ENCODE results near the gene MANBA.
"Not testable (repeated sequence)": the region's sequence is repeated elsewhere in the genome, so short reads cannot be mapped to it uniquely, and the experiment has no call there.

MANBA gene

GRCh38 chr4:102718833-102719575 is 41.8 kb downstream of the MANBA start:
- H3K27me3 ChIP-seq (ENCODE audit: control insufficient read depth, insufficient read depth, low read length); H3K9me3 ChIP-seq (replicated peaks; ENCODE audit: low read length); H3K4me2 ChIP-seq (ENCODE audit: low read length); H3K4me1 ChIP-seq (ENCODE audit: control insufficient read depth, insufficient read depth, low read length); H3K4me3 ChIP-seq (ENCODE audit: low read length); H3K9ac ChIP-seq (ENCODE audit: low read depth, low read length); H3K36me3 ChIP-seq (ENCODE audit: insufficient read depth, low read length): not testable (repeated sequence)

DNA sequence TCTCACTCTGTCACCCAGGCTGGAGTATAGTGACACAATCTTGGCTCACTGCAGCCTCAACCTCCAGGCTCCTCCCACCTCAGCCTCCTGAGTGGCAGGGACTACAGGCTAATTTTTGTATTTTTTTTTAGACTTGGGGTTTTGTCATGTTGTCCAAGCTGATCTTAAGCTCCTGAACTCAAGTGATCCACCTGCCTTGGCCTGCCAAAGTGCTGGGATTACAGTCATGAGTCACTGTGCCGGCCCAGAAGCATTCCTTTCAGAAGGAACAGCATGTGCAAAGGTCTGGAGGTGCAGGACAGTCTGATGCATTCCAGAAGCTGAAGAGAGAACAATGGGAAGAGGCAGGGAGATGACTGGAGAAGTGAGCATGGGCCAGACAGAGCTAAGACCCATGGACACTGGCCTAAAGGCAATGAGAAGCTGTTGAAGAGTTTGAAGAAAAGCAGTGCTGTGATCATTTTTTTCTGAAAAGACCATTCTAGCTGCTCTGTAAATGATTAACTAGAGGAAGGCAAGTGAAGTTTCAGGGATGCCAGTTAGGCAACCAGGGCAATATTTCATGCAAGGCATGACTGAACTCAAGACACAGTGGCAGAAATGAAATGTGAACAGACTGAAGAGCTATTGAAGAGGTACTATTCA is 43.2 kb downstream of the MANBA start:
- no peaks in the 10 kb centered on the region for H3K9me3 ChIP-seq (replicated peaks; ENCODE audit: low read length)
- peaks cover 5% of the 10 kb centered on the region for H3K4me1 ChIP-seq (ENCODE audit: control insufficient read depth, insufficient read depth, low read length)
- H3K9ac ChIP-seq (ENCODE audit: low read depth, low read length): no peak overlapping the region
- H3K36me3 ChIP-seq (ENCODE audit: insufficient read depth, low read length): peaks cover 4% of the 10 kb centered on the region
- no peak overlapping the region for H3K4me2 ChIP-seq (ENCODE audit: low read length)
- no peak overlapping the region for H3K4me3 ChIP-seq (ENCODE audit: low read length)
- H3K27me3 ChIP-seq (ENCODE audit: control insufficient read depth, insufficient read depth, low read length): no peaks in the 10 kb centered on the region

DNA sequence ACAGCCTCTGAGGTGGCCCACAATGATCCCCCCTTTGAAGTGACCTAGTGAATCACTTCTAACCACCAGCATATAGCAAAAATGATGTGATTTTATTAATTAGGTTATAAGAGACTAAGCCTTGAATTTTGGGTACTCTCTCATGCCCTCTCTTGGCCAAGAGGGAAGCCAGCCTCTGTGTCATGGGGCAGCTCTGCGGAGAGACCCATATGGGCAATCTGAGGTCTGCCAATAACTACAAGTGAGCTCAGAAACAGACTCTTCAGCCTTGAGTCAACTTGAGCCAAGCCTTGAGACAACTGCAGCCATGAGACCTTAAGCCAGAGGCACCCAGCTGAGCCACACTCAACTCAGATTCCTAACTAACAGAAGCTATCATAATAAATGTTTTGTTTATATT is 45.7 kb downstream of the MANBA start:
- H3K4me2 ChIP-seq (ENCODE audit: low read length): no peak overlapping the region

GRCh38 chr4:102713774-102714173 is 47.0 kb downstream of the MANBA start:
- H3K9me3 ChIP-seq (replicated peaks; ENCODE audit: low read length); H3K27me3 ChIP-seq (ENCODE audit: control insufficient read depth, insufficient read depth, low read length); H3K4me3 ChIP-seq (ENCODE audit: low read length); H3K9ac ChIP-seq (ENCODE audit: low read depth, low read length); H3K4me1 ChIP-seq (ENCODE audit: control insufficient read depth, insufficient read depth, low read length); H3K36me3 ChIP-seq (ENCODE audit: insufficient read depth, low read length); H3K4me2 ChIP-seq (ENCODE audit: low read length): not testable (repeated sequence)

More for the DNA sequence above, 45.7 kb downstream of the MANBA start:
- Histone ChIP-seq H3K36me3 (ENCODE audit: insufficient read depth, low read length) (peaks cover 4% of the 10 kb centered on the region), H3K9ac (ENCODE audit: low read depth, low read length) (no peak overlapping the region), H3K9me3 (replicated peaks; ENCODE audit: low read length) (no peaks in the 10 kb centered on the region), H3K27me3 (ENCODE audit: control insufficient read depth, insufficient read depth, low read length) (no peaks in the 10 kb centered on the region), H3K4me1 (ENCODE audit: control insufficient read depth, insufficient read depth, low read length) (peaks cover 5% of the 10 kb centered on the region), H3K4me3 (ENCODE audit: low read length) (no peak overlapping the region)

DNA sequence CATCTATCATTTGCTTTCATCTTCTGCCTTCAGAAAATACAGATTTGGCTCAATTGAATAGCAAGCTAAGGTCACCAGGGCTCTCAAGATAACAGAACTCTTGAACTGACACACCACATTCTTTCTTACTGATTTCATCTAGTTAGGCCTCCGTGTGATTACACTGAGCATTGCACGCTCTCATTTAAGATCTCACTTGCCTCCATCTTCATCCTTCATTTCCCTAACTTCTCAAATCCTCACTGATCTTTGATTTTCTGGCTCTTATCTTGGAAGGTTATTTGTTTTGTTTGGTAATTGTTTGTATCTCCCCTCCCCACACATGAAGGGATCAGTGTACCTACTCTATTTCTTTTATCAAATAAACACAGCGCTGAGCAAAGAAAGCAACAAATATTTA is 47.7 kb downstream of the MANBA start:
- Histone ChIP-seq H3K27me3 (ENCODE audit: control insufficient read depth, insufficient read depth, low read length) (no peaks in the 10 kb centered on the region), H3K4me2 (ENCODE audit: low read length) (no peak overlapping the region), H3K4me1 (ENCODE audit: control insufficient read depth, insufficient read depth, low read length) (peaks cover 5% of the 10 kb centered on the region), H3K4me3 (ENCODE audit: low read length) (no peak overlapping the region), H3K9ac (ENCODE audit: low read depth, low read length) (no peak overlapping the region), H3K9me3 (replicated peaks; ENCODE audit: low read length) (no peaks in the 10 kb centered on the region), H3K36me3 (ENCODE audit: insufficient read depth, low read length) (peaks cover 2% of the 10 kb centered on the region)

DNA sequence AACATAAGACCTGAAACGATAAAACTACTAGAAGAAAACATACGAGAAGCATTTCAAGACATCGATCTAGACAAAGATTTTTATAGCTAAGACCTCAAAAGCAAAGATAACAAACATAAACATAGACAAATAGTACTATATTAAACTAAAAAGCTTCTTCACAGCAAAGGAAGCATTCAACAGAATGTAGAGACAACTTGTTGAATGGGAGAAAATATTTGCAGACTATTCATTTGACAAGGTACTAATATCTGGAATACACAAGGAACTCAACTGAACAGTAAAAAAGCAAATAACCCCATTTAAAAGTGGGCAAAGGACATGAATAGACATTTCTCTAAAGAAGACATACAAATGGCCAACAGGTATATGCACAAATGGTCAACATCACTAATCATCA is 49.8 kb downstream of the MANBA start:
- no peaks in the 10 kb centered on the region for H3K36me3 ChIP-seq (ENCODE audit: insufficient read depth, low read length)
- H3K4me1 ChIP-seq (ENCODE audit: control insufficient read depth, insufficient read depth, low read length): peaks cover 5% of the 10 kb centered on the region
- no peaks in the 10 kb centered on the region for H3K27me3 ChIP-seq (ENCODE audit: control insufficient read depth, insufficient read depth, low read length)
- no peak overlapping the region for H3K9ac ChIP-seq (ENCODE audit: low read depth, low read length)
- H3K4me2 ChIP-seq (ENCODE audit: low read length): no peak overlapping the region
- H3K4me3 ChIP-seq (ENCODE audit: low read length): no peak overlapping the region
- H3K9me3 ChIP-seq (replicated peaks; ENCODE audit: low read length): no peaks in the 10 kb centered on the region

- H3K4me1 ChIP-seq (ENCODE audit: control insufficient read depth, insufficient read depth, low read length); H3K9me3 ChIP-seq (replicated peaks; ENCODE audit: low read length); H3K27me3 ChIP-seq (ENCODE audit: control insufficient read depth, insufficient read depth, low read length); H3K4me2 ChIP-seq (ENCODE audit: low read length); H3K36me3 ChIP-seq (ENCODE audit: insufficient read depth, low read length); H3K9ac ChIP-seq (ENCODE audit: low read depth, low read length); H3K4me3 ChIP-seq (ENCODE audit: low read length): not testable (repeated sequence)
These were observed 51.7 kb downstream of the MANBA start for GRCh38 chr4:102709060-102709459.

DNA sequence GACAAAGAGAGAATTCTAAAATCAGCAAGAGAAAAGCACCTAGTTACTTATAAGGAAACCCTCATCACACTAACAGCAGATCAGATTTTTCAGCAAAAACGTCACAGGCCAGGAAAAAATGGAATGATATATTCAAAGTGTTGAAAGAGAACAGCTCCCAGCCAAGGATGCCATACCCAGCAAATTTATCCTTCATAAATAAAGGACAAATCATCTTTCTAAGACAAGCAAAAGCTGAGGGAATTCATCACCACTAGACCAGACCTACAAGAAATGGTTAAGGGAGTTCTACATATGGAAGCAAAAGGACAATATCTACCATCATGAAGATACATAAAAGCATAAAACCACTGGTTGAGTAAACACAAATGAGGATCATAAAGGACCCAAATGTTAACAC is 53.6 kb downstream of the MANBA start:
- no peaks in the 10 kb centered on the region for H3K4me1 ChIP-seq (ENCODE audit: control insufficient read depth, insufficient read depth, low read length)

DNA sequence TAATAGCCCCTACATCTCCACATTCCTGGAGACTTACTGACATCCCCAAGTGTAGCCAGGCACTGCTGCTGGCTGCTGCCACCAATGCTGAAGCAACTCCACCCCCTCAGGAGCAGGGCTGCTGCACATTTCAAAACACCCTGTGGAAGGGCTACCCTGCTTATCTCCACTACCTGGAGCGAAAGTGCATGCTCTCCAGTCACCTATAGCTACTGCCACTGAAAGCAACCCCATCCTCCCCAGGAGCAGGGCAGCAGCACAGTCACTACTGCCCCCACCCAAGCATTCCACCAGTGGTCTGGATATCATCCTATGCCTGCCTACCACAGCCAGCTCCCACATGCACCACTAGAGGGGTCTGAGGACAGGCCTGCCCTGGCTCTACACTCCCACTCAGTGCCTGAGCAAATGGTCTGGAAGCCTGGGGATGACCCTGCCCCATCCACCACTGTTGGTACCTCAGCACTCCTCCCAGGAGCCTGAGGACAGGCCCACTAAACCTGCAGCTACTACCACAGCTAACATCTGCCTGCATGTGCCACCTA is 55.3 kb downstream of the MANBA start:
- Histone ChIP-seq H3K4me3 (ENCODE audit: low read length) (no peak overlapping the region), H3K27me3 (ENCODE audit: control insufficient read depth, insufficient read depth, low read length) (no peaks in the 10 kb centered on the region), H3K36me3 (ENCODE audit: insufficient read depth, low read length) (no peaks in the 10 kb centered on the region), H3K4me2 (ENCODE audit: low read length) (no peak overlapping the region), H3K4me1 (ENCODE audit: control insufficient read depth, insufficient read depth, low read length) (no peaks in the 10 kb centered on the region), H3K9ac (ENCODE audit: low read depth, low read length) (no peak overlapping the region), H3K9me3 (replicated peaks; ENCODE audit: low read length) (no peaks in the 10 kb centered on the region)

More for the DNA sequence above, 53.6 kb downstream of the MANBA start:
- H3K27me3 ChIP-seq (ENCODE audit: control insufficient read depth, insufficient read depth, low read length): no peaks in the 10 kb centered on the region
- H3K4me3 ChIP-seq (ENCODE audit: low read length): no peak overlapping the region
- H3K9ac ChIP-seq (ENCODE audit: low read depth, low read length): no peak overlapping the region
- H3K4me2 ChIP-seq (ENCODE audit: low read length): no peak overlapping the region
- H3K9me3 ChIP-seq (replicated peaks; ENCODE audit: low read length): no peaks in the 10 kb centered on the region
- H3K36me3 ChIP-seq (ENCODE audit: insufficient read depth, low read length): no peaks in the 10 kb centered on the region

GRCh38 chr4:102696758-102697157 is 64.0 kb downstream of the MANBA start:
- Histone ChIP-seq H3K4me3 (ENCODE audit: low read length) (no peak overlapping the region), H3K36me3 (ENCODE audit: insufficient read depth, low read length) (no peaks in the 10 kb centered on the region), H3K9ac (ENCODE audit: low read depth, low read length) (no peak overlapping the region), H3K9me3 (replicated peaks; ENCODE audit: low read length) (no peaks in the 10 kb centered on the region), H3K4me2 (ENCODE audit: low read length) (no peak overlapping the region), H3K4me1 (ENCODE audit: control insufficient read depth, insufficient read depth, low read length) (peaks cover 8% of the 10 kb centered on the region), H3K27me3 (ENCODE audit: control insufficient read depth, insufficient read depth, low read length) (no peaks in the 10 kb centered on the region)

- Histone ChIP-seq H3K9ac (ENCODE audit: low read depth, low read length) (no peak overlapping the region), H3K4me2 (ENCODE audit: low read length) (no peak overlapping the region), H3K4me3 (ENCODE audit: low read length) (no peak overlapping the region), H3K4me1 (ENCODE audit: control insufficient read depth, insufficient read depth, low read length) (peaks cover 8% of the 10 kb centered on the region), H3K27me3 (ENCODE audit: control insufficient read depth, insufficient read depth, low read length) (no peaks in the 10 kb centered on the region), H3K9me3 (replicated peaks; ENCODE audit: low read length) (no peaks in the 10 kb centered on the region), H3K36me3 (ENCODE audit: insufficient read depth, low read length) (no peaks in the 10 kb centered on the region)
These were observed 66.0 kb downstream of the MANBA start for GRCh38 chr4:102694791-102695190.

DNA sequence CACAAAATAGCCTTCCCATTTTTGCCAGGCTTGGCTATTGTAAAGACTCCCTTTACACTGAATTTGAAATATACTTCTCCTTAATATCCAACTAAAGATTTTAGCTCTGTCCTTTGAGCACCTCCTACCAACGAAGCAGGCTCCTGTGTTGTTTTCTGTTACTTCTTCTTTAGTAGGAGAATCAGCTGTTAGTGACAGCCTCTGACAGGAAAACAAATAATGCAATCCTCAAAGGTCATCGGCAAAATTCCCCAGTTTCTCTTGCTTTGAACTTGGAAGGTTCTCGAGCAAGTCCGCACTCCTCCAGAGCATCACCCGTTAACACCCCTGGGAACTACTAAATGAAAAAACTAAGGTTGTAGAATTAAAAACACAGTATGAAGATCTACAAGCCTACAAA is 66.9 kb downstream of the MANBA start:
- no peaks in the 10 kb centered on the region for H3K27me3 ChIP-seq (ENCODE audit: control insufficient read depth, insufficient read depth, low read length)
- H3K4me2 ChIP-seq (ENCODE audit: low read length): no peak overlapping the region
- H3K9me3 ChIP-seq (replicated peaks; ENCODE audit: low read length): no peaks in the 10 kb centered on the region
- H3K4me1 ChIP-seq (ENCODE audit: control insufficient read depth, insufficient read depth, low read length): peaks cover 8% of the 10 kb centered on the region
- no peaks in the 10 kb centered on the region for H3K36me3 ChIP-seq (ENCODE audit: insufficient read depth, low read length)
- H3K9ac ChIP-seq (ENCODE audit: low read depth, low read length): no peak overlapping the region
- H3K4me3 ChIP-seq (ENCODE audit: low read length): no peak overlapping the region
